Neural cell (in vitro differentiated cells): ENCODE measurements around the gene WFDC5.

Source experiments
- CTCF ChIP-seq: fragments of 450-650 bp; IDR thresholded peaks from 2 replicates; pipeline ENCODE4 v1.5.1; 2014; ENCODE audit warnings: antibody characterized with exemption, mild to moderate bottlenecking, moderate library complexity; ENCODE audit not compliant: poor library complexity, severe bottlenecking
- EP300 ChIP-seq: fragments of 450-650 bp; conservative IDR thresholded peaks from 2 replicates; pipeline ENCODE4 v1.6.1; 2014; ENCODE audit warnings: antibody characterized with exemption, mild to moderate bottlenecking, moderate library complexity; ENCODE audit not compliant: poor library complexity, severe bottlenecking
- MXI1 ChIP-seq: fragments of 450-650 bp; conservative IDR thresholded peaks from 2 replicates; pipeline ENCODE4 v1.6.1; 2014; ENCODE audit warnings: antibody characterized with exemption, mild to moderate bottlenecking; ENCODE audit not compliant: poor library complexity, severe bottlenecking
- POLR2AphosphoS5 ChIP-seq: IDR thresholded peaks from 2 replicates; pipeline ENCODE4 v1.6.1; 2012
- REST ChIP-seq: IDR thresholded peaks from 2 replicates; pipeline ENCODE4 v1.6.1; 2012; ENCODE audit warnings: borderline replicate concordance
- TAF1 ChIP-seq: IDR thresholded peaks from 2 replicates; pipeline ENCODE4 v1.6.1; 2012; ENCODE audit warnings: low read depth

DNA sequence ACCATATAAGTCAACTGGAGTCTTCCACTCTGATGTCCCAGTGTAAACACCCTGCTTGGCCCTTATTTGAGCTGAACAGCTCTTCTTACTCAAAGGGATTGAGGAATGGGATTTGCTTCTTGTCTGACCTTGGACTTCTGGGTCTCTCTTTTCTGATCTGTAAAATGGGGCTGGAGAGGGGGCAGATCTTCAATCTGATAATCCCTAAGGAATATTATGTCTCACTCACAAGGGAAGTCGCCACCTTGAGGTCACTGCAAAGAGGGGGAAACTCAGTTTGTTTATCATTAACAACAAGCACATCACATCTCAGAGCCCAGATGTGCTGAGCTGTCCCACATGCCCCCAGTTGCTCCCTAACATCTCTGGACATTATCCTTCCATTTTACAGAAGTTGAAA lies 29.1 kb downstream of the WFDC5 start:
- TF ChIP-seq MXI1 (no peak), CTCF (no peak), REST (no peak), EP300 (no peak), POLR2AphosphoS5 (no peak), TAF1 (no peak)
